Iris pigment epithelial cell (primary cell): Measurements from ENCODE around the gene MKX.

Experiments
- DNase-seq: peaks from one replicate; pipeline ENCODE4 v3.0.0-alpha.2; 2011; ENCODE audit warnings: low read depth

MKX gene

DNA sequence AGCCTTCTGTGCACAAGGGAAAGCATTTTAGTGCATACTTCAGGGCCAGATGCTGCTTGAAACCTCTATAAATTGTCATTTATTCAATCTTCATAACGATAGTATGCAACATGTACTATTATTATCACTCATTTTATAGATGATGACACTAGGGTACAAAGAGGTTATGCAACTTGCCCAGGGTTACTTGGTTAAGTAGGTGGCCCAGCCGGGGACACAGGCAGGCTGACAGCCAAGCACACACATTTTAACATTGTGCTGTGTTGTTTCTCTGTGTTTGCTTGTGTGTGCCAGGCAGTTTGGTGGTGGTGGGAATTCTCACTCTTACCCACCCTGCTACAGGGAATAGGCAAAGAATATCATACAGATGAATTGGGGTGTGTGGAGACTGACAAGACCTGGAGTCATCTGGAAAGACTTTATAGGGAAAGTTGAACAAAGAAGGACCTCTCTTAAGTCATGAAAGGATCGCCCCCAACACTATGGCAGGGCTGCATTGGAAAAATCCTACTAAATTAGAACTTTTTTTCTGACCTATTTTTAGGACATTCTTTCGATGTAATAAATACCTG, 98.9 kb downstream of the MKX start:
- no peak for DNase-seq

DNA sequence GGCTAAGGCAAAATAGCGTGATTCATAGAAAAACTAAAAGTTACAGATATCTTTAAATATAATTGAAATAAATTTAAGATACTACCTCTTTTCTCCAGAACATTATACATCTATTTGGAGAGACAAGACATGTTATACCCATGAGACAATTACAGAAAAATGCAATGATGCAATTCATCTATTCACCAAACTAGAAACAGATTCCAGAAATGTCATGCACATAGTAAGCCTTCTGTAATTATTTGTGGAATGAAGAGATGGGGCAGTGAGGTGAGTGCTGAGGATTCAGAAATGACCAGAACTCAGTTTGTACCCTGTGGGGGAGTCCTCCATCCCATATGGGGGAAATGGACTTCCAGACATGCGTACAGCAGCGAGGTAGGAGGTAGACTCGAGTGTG, 99.4 kb downstream of the MKX start:
- peak; percentile 44 for DNase-seq

- no peak for DNase-seq
These were observed 101.2 kb downstream of the MKX start for GRCh38 chr10:27644307-27644939.

GRCh38 chr10:27643301-27643700, 102.3 kb downstream of the MKX start:
- no peak for DNase-seq

DNA sequence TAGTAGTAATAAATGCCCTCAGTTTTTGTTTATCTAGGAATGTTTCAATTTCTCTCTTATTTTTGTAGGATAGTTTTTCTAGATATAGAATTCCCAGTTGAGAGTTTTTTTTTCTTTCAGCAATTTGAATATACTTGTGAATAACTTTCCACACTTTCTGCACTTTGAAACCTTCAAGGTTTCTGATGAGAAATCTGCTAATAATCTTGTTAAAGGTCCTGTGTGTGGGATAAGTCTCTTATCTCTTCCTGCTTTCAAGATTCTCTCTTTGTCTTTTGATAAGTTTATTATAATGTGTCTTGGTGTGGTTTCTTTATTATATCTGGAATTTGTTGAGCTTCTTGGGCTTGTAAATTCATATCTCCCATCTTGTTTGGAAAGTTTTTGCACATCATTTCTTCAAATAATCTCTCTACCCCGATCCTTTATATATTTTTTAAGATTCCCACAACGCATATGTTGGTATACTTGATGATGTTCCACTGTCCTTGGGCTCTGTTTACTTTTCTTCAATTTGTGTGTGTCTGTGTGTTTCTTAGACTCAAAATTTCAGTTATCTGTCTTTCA, 103.5 kb downstream of the MKX start:
- no peak for DNase-seq

- DNase-seq = no peak
These were observed 107.4 kb downstream of the MKX start for GRCh38 chr10:27638071-27638750.

DNA sequence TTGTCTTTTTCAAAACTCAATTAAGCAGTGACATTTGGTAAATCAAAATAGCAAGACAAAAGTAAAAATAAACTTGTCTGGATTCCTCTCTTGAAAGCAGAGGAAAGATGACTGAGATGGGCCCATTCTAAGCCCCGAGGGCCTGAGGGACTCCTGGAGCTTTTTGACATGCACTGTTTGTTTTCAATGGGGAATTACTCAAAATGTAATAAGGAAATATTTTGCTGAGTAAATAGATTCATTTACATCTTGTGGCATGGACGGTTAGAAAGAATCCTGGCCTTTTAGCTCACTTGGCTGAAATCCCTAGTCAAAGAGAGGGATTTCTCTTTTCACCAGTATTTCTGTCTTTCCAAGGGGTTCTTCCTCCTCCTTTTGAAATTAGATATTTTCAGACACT, 108.0 kb downstream of the MKX start:
- DNase-seq = no peak

- DNase-seq = no peak
These were observed 108.8 kb downstream of the MKX start for GRCh38 chr10:27636816-27637215.

GRCh38 chr10:27635699-27636270, 109.8 kb downstream of the MKX start:
- no peak for DNase-seq

GRCh38 chr10:27635290-27635689, 110.3 kb downstream of the MKX start:
- DNase-seq = no peak

DNA sequence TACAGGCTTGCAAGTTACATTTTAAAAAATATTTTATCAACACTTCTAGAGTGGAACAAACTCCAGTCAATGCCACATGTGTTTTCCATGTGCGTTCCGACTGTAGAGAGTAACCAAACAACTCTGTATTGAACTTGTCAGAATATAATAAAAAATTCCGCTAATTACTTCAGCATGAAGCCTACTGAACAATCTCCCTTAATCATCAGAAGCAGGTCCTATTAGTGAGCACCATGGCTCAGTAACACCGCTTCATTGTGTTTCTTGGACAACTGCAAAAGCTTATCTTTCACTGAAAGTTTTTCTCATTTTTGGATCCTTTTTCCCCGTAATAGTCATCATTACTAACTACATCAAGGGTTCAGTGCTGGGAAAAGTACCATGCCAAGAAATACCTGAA, 117.0 kb downstream of the MKX start:
- no peak for DNase-seq

DNA sequence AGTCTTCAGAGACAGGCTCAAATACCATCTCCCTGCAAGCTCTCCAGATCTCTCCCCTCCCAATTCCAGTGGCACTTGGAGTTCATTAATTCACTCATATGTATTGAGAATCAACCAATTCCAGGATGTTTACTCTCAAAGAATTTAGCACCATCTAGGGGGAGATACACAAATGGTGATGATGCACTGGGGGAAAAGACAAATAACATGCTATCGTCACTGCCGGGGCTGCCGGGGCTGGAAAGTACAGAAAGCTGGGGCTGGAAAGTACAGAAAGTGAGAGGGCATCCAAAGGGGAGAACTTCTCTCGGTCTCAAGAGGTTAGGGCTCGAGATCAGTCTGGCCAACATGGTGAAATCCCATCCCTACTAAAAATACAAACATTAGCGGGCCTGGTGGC, 118.7 kb downstream of the MKX start:
- DNase-seq = no peak

- DNase-seq = no peak
These were observed 120.0 kb downstream of the MKX start for GRCh38 chr10:27625452-27626211.

- no peak for DNase-seq
These were observed 120.7 kb downstream of the MKX start for GRCh38 chr10:27624941-27625340.
